MG63 (cell line): Measurements from ENCODE around the gene PSPN. TPM values are rescaled to one million over a fixed set of nuclear protein-coding genes. Genes with fewer than 3 reads are reported as not detected.
"Not testable (repeated sequence)": the region's sequence is repeated elsewhere in the genome, so short reads cannot be mapped to it uniquely, and the experiment has no call there.

Experiments used
- DNase-seq: peaks from one replicate; pipeline ENCODE4 v3.0.0-alpha.2; 2020
- H3K27me3 ChIP-seq: fragments of 250-450 bp; sonication (Bioruptor Pico); 2 replicates; pipeline ENCODE4 v1.5.1; 2020; ENCODE audit warnings: mild to moderate bottlenecking, moderate library complexity
- H3K36me3 ChIP-seq: fragments of 250-450 bp; sonication (Bioruptor Pico); 2 replicates; pipeline ENCODE4 v1.5.1; 2020; ENCODE audit warnings: mild to moderate bottlenecking, moderate library complexity
- H3K4me3 ChIP-seq: fragments of 250-450 bp; sonication (Bioruptor Pico); 2 replicates; pipeline ENCODE4 v1.5.1; 2020; ENCODE audit warnings: mild to moderate bottlenecking, moderate library complexity
- H3K9me3 ChIP-seq: fragments of 250-450 bp; sonication (Bioruptor Pico); 2 replicates; pipeline ENCODE4 v1.5.1; 2020; ENCODE audit warnings: mild to moderate bottlenecking, moderate library complexity
- total RNA-seq: library from RNA; depleted of rRNA; stranded (reverse); fragments of >200 nt; shearing (Covaris generic); gene quantifications from 2 replicates; pipeline ENCODE4 v1.2.3, GENCODE V29; 2014; ENCODE audit warnings: low replicate concordance

The PSPN gene
- total RNA-seq, 1 experiment from 2014 or later: 0.49 TPM

- H3K9me3 ChIP-seq: no peaks in the 10 kb centered on the region
- no peaks in the 10 kb centered on the region for H3K36me3 ChIP-seq
- H3K27me3 ChIP-seq: no peaks in the 10 kb centered on the region
- DNase-seq: peak; percentile 10
- no peak overlapping the region for H3K4me3 ChIP-seq
These were observed 17.7 kb downstream of the PSPN start for GRCh38 chr19:6358003-6358402.

- DNase-seq: no peak
- no peaks in the 10 kb centered on the region for H3K27me3 ChIP-seq
- no peak overlapping the region for H3K4me3 ChIP-seq
- H3K36me3 ChIP-seq: no peaks in the 10 kb centered on the region
- no peaks in the 10 kb centered on the region for H3K9me3 ChIP-seq
These were observed 18.6 kb downstream of the PSPN start for GRCh38 chr19:6357174-6357573.

DNA sequence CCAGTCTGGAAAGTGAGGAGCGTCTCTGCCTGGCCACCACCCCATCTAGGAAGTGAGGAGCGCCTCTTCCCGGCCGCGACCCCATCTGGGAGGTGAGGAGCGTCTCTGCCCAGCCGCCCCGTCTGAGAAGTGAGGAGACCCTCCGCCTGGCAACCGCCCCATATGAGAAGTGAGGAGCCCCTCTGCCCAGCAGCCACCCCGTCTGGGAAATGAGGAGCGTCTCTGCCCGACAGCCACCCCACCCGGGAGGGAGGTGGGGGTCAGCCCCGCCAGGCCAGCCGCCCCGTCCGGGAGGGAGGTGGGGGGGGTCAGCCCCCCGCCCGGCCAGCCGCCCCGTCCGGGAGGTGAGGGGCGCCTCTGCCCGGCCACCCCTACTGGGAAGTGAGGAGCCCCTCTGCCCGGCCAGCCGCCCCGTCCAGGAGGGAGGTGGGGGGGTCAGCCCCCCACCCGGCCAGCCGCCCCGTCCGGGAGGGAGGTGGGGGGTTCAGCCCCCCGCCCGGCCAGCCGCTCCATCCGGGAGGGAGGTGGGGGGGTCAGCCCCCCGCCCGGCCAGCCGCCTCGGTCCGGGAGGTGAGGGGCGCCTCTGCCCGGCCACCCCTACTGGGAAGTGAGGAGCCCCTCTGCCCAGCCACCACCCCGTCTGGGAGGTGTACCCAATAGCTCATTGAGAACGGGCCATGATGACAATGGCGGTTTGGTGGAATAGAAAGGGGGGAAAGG is 20.3 kb downstream of the PSPN start:
- DNase-seq, H3K27me3 ChIP-seq, H3K4me3 ChIP-seq, H3K36me3 ChIP-seq, H3K9me3 ChIP-seq: not testable (repeated sequence)

- no peak for DNase-seq
- H3K4me3 ChIP-seq: no peak overlapping the region
- H3K27me3 ChIP-seq: no peaks in the 10 kb centered on the region
These were observed 21.5 kb downstream of the PSPN start for GRCh38 chr19:6354098-6354674.

DNA sequence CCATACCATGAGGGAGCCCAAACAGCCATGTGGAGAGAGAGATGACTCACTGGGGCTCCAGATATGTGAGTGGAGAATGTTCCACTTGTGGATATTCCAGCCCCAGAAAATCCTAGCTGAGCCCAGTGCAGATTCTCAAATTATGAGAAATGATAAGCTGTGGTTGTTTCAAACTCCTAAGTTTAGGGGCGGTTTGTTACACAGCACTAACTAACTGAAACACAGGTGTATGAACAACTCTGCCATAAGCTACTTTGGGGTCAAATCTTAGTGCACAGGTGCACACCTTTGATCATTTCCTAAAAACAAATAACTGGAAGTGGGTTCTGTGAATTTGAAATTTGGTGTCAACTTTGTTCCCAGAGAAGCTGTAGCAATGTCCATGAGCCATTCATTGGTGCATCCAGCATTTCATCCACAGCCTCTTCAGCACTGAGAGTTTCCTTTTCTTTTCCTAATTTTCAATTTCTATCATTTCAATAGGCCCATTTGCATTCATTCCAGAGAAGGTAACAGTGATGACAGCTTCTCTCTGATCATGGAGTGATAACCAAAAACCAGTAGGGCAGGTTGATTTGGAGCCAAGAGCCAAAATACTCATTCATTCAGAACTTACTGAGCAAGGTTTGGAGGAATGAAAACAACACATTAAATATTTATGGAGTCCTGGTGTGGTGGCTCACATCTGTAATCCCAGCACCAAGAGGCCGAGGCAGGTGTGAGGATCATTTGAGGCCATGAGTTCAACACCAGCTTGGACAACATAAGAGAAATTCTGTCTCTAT is 23.2 kb downstream of the PSPN start:
- no peak for DNase-seq
- Histone ChIP-seq H3K36me3 (no peaks in the 10 kb centered on the region), H3K27me3 (no peaks in the 10 kb centered on the region), H3K9me3 (no peaks in the 10 kb centered on the region), H3K4me3 (no peak overlapping the region)

More at GRCh38 chr19:6354098-6354674, 21.5 kb downstream of the PSPN start:
- Histone ChIP-seq H3K9me3 (no peaks in the 10 kb centered on the region), H3K36me3 (no peaks in the 10 kb centered on the region)

DNA sequence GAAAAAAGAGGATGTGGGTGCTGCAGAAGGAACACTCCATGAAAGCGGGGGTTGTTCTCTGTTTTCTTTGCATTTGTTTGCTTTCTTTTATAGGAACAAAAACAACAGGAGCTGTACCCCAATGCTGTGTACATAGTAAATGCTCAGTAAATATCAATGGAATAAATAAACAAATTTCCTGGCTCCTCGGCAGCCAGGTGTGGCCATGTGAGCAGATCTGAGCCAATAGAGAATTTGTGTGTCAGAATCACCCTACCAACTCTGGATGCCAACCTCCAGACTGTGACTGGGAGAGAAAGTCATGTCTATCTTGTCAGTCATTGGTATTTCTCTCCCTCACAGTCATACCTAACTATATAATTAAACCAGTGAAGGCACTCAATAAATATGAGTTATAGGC is 25.0 kb downstream of the PSPN start:
- H3K4me3 ChIP-seq: no peak overlapping the region
- H3K36me3 ChIP-seq: no peaks in the 10 kb centered on the region
- H3K9me3 ChIP-seq: no peaks in the 10 kb centered on the region
- DNase-seq: no peak
- H3K27me3 ChIP-seq: no peaks in the 10 kb centered on the region

GRCh38 chr19:6349271-6349670 is 26.5 kb downstream of the PSPN start:
- not testable (repeated sequence) for H3K27me3 ChIP-seq, H3K9me3 ChIP-seq, DNase-seq, H3K4me3 ChIP-seq, H3K36me3 ChIP-seq

GRCh38 chr19:6343462-6343861 is 32.3 kb downstream of the PSPN start:
- Histone ChIP-seq H3K4me3 (no peak overlapping the region), H3K27me3 (no peaks in the 10 kb centered on the region), H3K36me3 (no peaks in the 10 kb centered on the region), H3K9me3 (no peaks in the 10 kb centered on the region)
- DNase-seq: no peak

DNA sequence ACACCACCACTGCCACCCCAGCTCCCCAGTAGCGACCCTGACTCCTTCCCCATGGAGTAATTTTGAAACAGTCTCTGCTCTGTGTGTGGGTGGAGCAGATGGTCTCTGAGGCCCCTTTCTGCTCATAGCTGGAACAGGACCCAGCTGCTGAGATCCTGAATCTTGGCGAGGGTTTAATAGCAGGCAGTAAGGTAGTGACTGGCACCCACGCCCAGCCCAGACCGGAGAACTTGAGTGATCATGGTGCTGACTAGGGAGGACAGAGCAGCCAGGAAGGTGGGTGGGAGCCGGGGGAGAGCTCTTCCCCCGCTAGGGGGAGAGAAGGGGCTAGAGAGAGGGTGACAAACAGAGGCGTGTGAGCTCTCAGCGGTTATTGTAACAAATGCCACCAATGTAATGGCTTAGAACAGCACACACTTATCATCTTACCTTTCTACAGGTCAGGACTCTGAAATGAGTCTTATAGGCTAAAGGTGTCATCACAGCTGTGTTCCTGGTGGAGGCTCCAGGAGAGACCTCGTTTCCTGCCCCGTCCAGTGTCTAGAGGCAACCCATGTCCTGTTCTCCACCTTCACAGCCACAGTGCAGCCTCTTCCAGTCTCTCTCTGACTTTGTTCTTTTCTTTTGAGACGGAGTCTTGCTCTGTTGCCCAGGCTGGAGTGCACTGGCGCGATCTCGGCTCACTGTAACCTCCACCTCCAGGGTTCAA is 35.1 kb downstream of the PSPN start:
- DNase-seq: no peak
- Histone ChIP-seq H3K36me3 (no peaks in the 10 kb centered on the region), H3K27me3 (no peaks in the 10 kb centered on the region), H3K9me3 (no peaks in the 10 kb centered on the region), H3K4me3 (no peak overlapping the region)

- no peak for DNase-seq
- no peak overlapping the region for H3K4me3 ChIP-seq
- H3K9me3 ChIP-seq: no peaks in the 10 kb centered on the region
- H3K36me3 ChIP-seq: no peaks in the 10 kb centered on the region
- H3K27me3 ChIP-seq: no peaks in the 10 kb centered on the region
These were observed 41.0 kb downstream of the PSPN start for GRCh38 chr19:6334490-6335285.

DNA sequence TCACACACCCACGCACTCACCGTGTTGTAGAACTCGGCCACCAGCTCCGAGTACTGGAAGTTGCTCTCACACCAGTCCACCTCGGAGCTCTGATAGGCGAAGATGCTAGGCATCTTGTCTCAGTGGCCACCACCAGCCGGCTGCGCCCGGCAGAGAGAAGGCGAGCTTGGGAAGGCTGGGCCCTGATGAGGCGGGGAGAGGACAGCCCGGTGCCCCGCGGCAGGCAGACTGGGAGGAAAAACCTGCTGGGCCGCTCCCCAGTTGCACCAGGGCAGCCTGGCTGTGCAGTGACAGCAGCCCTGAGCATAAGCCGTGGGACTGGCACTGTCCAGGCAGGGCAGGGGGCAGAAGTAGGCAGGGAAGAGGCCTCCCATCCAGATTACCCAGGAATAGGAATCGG is 42.3 kb downstream of the PSPN start, which contains the start of gene ACER1:
TSS of gene ACER1 (minus strand) at position 174 of the 400 bp plus-strand sequence. CDS start at position 113, 61 bp downstream.
- H3K4me3 ChIP-seq: no peak within 1 kb of the TSS

DNA sequence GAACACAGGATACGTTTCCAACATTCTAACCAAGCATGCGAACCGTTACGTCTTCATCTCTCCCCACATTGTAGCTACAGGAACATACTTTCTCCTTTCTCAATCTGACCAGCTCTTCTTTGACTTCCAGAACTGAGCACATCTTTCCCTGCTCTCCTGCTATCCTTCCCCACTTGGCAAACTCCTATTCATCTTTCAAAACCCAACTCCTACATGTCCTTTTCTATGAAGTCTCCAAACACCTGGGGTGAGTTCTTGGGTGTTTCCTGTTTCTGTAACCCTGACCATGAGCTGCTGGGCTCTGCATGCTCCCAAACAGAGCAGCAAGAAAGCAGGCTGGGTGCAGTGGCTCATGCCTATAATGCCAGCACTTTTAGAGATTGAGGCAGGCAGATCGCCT is 48.9 kb downstream of the PSPN start:
- H3K27me3 ChIP-seq: no peaks in the 10 kb centered on the region

More for the DNA sequence above, 42.3 kb downstream of the PSPN start, which contains the start of gene ACER1:
- no peak for DNase-seq
- Histone ChIP-seq H3K36me3 (no peaks in the 10 kb centered on the region), H3K9me3 (no peaks in the 10 kb centered on the region), H3K27me3 (no peaks in the 10 kb centered on the region)

GRCh38 chr19:6325614-6326013 is 50.1 kb downstream of the PSPN start:
- H3K36me3 ChIP-seq: no peaks in the 10 kb centered on the region
- DNase-seq: no peak
- no peaks in the 10 kb centered on the region for H3K9me3 ChIP-seq
- H3K4me3 ChIP-seq: no peak overlapping the region
- H3K27me3 ChIP-seq: no peaks in the 10 kb centered on the region

More for the DNA sequence above, 48.9 kb downstream of the PSPN start:
- H3K36me3 ChIP-seq: no peaks in the 10 kb centered on the region
- H3K9me3 ChIP-seq: no peaks in the 10 kb centered on the region
- no peak overlapping the region for H3K4me3 ChIP-seq
- DNase-seq: no peak
